Activated gamma-delta T cell treated with anti-CD3 and anti-CD28 coated beads, Interleukin-2, amount 50 U/mL, for 16 hours (primary cell): ENCODE results near the gene MCTP2.

Experiments
- DNase-seq: peaks from one replicate; pipeline ENCODE4 v3.0.0-alpha.2; 2020; ENCODE audit warnings: low read depth

Gene MCTP2

GRCh38 chr15:94265009-94265408, 33.6 kb downstream of the MCTP2 start:
- no peak for DNase-seq

GRCh38 chr15:94265982-94266381, 34.6 kb downstream of the MCTP2 start:
- DNase-seq = no peak

- no peak for DNase-seq
Measured at GRCh38 chr15:94266789-94267188, 35.4 kb downstream of the MCTP2 start.

GRCh38 chr15:94269954-94270353, 38.6 kb downstream of the MCTP2 start:
- DNase-seq = no peak

GRCh38 chr15:94270570-94270969, 39.2 kb downstream of the MCTP2 start:
- no peak for DNase-seq

- no peak for DNase-seq
Measured at GRCh38 chr15:94272251-94272898, 41.0 kb downstream of the MCTP2 start.

- no peak for DNase-seq
Measured at GRCh38 chr15:94273826-94274225, 42.5 kb downstream of the MCTP2 start.

GRCh38 chr15:94274745-94275144, 43.4 kb downstream of the MCTP2 start:
- DNase-seq = no peak

- DNase-seq = no peak
Measured at GRCh38 chr15:94277485-94277884, 46.1 kb downstream of the MCTP2 start.

- DNase-seq = no peak
Measured at GRCh38 chr15:94279736-94280135, 48.4 kb downstream of the MCTP2 start.

- no peak for DNase-seq
Measured at GRCh38 chr15:94280301-94280700, 48.9 kb downstream of the MCTP2 start.

GRCh38 chr15:94282269-94283250, 51.2 kb downstream of the MCTP2 start:
- DNase-seq = no peak

GRCh38 chr15:94286583-94286982, 55.2 kb downstream of the MCTP2 start:
- no peak for DNase-seq

- DNase-seq = peak; percentile 22
Measured at GRCh38 chr15:94287794-94288246, 56.5 kb downstream of the MCTP2 start.

- no peak for DNase-seq
Measured at GRCh38 chr15:94290730-94291129, 59.4 kb downstream of the MCTP2 start.

- DNase-seq = no peak
Measured at GRCh38 chr15:94293411-94294402, 62.3 kb downstream of the MCTP2 start.

GRCh38 chr15:94294556-94294955, 63.2 kb downstream of the MCTP2 start:
- no peak for DNase-seq

- DNase-seq = no peak
Measured at GRCh38 chr15:94295275-94295674, 63.9 kb downstream of the MCTP2 start.

GRCh38 chr15:94296717-94297116, 65.4 kb downstream of the MCTP2 start:
- DNase-seq = no peak

- no peak for DNase-seq
Measured at GRCh38 chr15:94297558-94297957, 66.2 kb downstream of the MCTP2 start.

- DNase-seq = no peak
Measured at GRCh38 chr15:94298364-94298763, 67.0 kb downstream of the MCTP2 start.

GRCh38 chr15:94300612-94301011, 69.3 kb downstream of the MCTP2 start:
- no peak for DNase-seq
